IMR-90 (cell line): ENCODE data around the gene OSTF1. TPM values are rescaled to one million over a fixed set of nuclear protein-coding genes. Genes with fewer than 3 reads are reported as not detected.

Experiments used
- ATAC-seq: fragments of 200-7000 bp; cut with Tn5 transposase; 2 replicates; pipeline ENCODE4 v1.9.1; 2020; ENCODE audit warnings: low read depth, mild to moderate bottlenecking, moderate library complexity
- BruUV-seq: library from RNA; stranded (reverse); fragments of 400-500 nt; replicated peaks from 2 replicates; lab custom pipeline; 2021; lab: Mats Ljungman, UMichigan
- CTCF ChIA-PET: fragments of 300-600 bp; formaldehyde crosslinking; extraction: SDS; loops from one replicate; lab custom pipeline; 2021; ENCODE audit warnings: antibody characterized with exemption; lab: Yijun Ruan, JAX
- POLR2A ChIA-PET: fragments of 300-600 bp; sonication (Branson Sonifier 250); formaldehyde crosslinking; loops from one replicate; lab custom pipeline; 2022; ENCODE audit warnings: antibody characterized with exemption; ENCODE audit not compliant: unreplicated experiment; lab: Charles Lee
- DNase-seq: peaks from one replicate; pipeline ENCODE4 v3.0.0; 2013
- H2AFZ ChIP-seq: replicated peaks from 2 replicates; pipeline ENCODE3; 2013; ENCODE audit warnings: low read length, mild to moderate bottlenecking; ENCODE audit not compliant: poor library complexity
- H2AK5ac ChIP-seq: 2 replicates; pipeline ENCODE4 v1.6.1; 2013; ENCODE audit warnings: low read depth, low read length, inconsistent platforms
- H2AK9ac ChIP-seq: replicated peaks from 2 replicates; pipeline ENCODE3; 2013; ENCODE audit warnings: mild to moderate bottlenecking, low read depth, low read length, moderate library complexity; ENCODE audit not compliant: poor library complexity
- H2BK120ac ChIP-seq: 2 replicates; pipeline ENCODE4 v1.6.1; 2013; ENCODE audit warnings: low read depth, low read length, inconsistent platforms
- H2BK15ac ChIP-seq: 3 replicates; pipeline ENCODE4 v1.6.1; 2013; ENCODE audit warnings: low read depth, low read length, inconsistent platforms
- H2BK20ac ChIP-seq: 2 replicates; pipeline ENCODE4 v1.6.1; 2013; ENCODE audit warnings: low read depth, mild to moderate bottlenecking, inconsistent platforms, low read length, moderate library complexity
- H2BK5ac ChIP-seq: 2 replicates; pipeline ENCODE4 v1.6.1; 2013; ENCODE audit warnings: mild to moderate bottlenecking, low read depth, low read length, inconsistent platforms; ENCODE audit not compliant: poor library complexity, severe bottlenecking
- H3K14ac ChIP-seq: replicated peaks from 2 replicates; pipeline ENCODE4 v1.6.1; 2013; ENCODE audit warnings: low read depth, low read length, inconsistent platforms
- H3K18ac ChIP-seq: 2 replicates; pipeline ENCODE4 v1.6.1; 2013; ENCODE audit warnings: low read depth, low read length, control low read depth
- H3K23ac ChIP-seq: 2 replicates; pipeline ENCODE4 v1.6.1; 2013; ENCODE audit warnings: low read depth, low read length, inconsistent platforms
- H3K27ac ChIP-seq: 2 replicates; pipeline ENCODE4 v1.5.1; 2013; ENCODE audit warnings: mild to moderate bottlenecking, control low read depth, low read length; ENCODE audit not compliant: insufficient read depth
- H3K27me3 ChIP-seq: 2 replicates; pipeline ENCODE4 v1.6.1; 2013; ENCODE audit warnings: low read length; ENCODE audit not compliant: control insufficient read depth, insufficient read depth
- H3K36me3 ChIP-seq: 2 replicates; pipeline ENCODE4 v1.6.1; 2013; ENCODE audit warnings: low read length, mixed read lengths; ENCODE audit not compliant: control insufficient read depth, insufficient read depth
- H3K4ac ChIP-seq: 2 replicates; pipeline ENCODE4 v1.6.1; 2013; ENCODE audit warnings: low read depth, low read length, inconsistent platforms
- H3K4me1 ChIP-seq: 2 replicates; pipeline ENCODE4 v1.6.1; 2013; ENCODE audit warnings: low read length, mixed read lengths; ENCODE audit not compliant: control insufficient read depth, insufficient read depth
- H3K4me2 ChIP-seq: 2 replicates; pipeline ENCODE4 v1.6.1; 2013; ENCODE audit warnings: low read depth, mild to moderate bottlenecking, control low read depth, low read length, moderate library complexity
- H3K4me3 ChIP-seq: 2 replicates; pipeline ENCODE4 v1.5.1; 2013; ENCODE audit warnings: low read depth, mild to moderate bottlenecking, control low read depth, low read length, moderate library complexity; ENCODE audit not compliant: insufficient read depth
- H3K56ac ChIP-seq: 2 replicates; pipeline ENCODE4 v1.6.1; 2013; ENCODE audit warnings: low read length, inconsistent platforms; ENCODE audit not compliant: insufficient read depth; ENCODE audit errors: extremely low read depth
- H3K79me1 ChIP-seq, 2 experiments: 2 replicates each; pipeline ENCODE4 v1.6.1; 2013; ENCODE audit warnings: low read length in 2 of 2, inconsistent platforms in 1 of 2, low read depth in 1 of 2
- H3K9ac ChIP-seq: 2 replicates; pipeline ENCODE4 v1.6.1; 2013; ENCODE audit warnings: low read depth, low read length, control low read depth
- H3K9me1 ChIP-seq: 2 replicates; pipeline ENCODE4 v1.6.1; 2013; ENCODE audit warnings: low read length, inconsistent platforms; ENCODE audit not compliant: insufficient read depth
- H3K9me3 ChIP-seq: 2 replicates; pipeline ENCODE4 v1.6.1; 2013; ENCODE audit warnings: low read length; ENCODE audit not compliant: control insufficient read depth, insufficient read depth
- H4K20me1 ChIP-seq: 2 replicates; pipeline ENCODE4 v1.6.1; 2013; ENCODE audit warnings: low read length, inconsistent platforms; ENCODE audit not compliant: insufficient read depth
- H4K5ac ChIP-seq: 2 replicates; pipeline ENCODE4 v1.6.1; 2013; ENCODE audit warnings: mild to moderate bottlenecking, low read depth, low read length, control low read depth
- H4K8ac ChIP-seq, 2 experiments: 2 replicates each; pipeline ENCODE4 v1.6.1; 2013; ENCODE audit warnings: low read depth in 2 of 2, low read length in 2 of 2, control low read depth in 1 of 2, inconsistent platforms in 1 of 2
- H4K91ac ChIP-seq: 2 replicates; pipeline ENCODE4 v1.6.1; 2013; ENCODE audit warnings: low read depth, low read length, inconsistent platforms; ENCODE audit not compliant: insufficient read depth
- BHLHE40 ChIP-seq: fragments of 150-350 bp; IDR thresholded peaks from 2 replicates; pipeline ENCODE4 v1.6.1; 2016; ENCODE audit warnings: mild to moderate bottlenecking, low read depth, low read length
- CEBPB ChIP-seq: IDR thresholded peaks from 2 replicates; pipeline ENCODE4 v1.6.1; 2012; ENCODE audit warnings: low read depth, low read length, improper control_type of control experiment
- CHD1 ChIP-seq: IDR thresholded peaks from 2 replicates; pipeline ENCODE4 v1.6.1; 2012; ENCODE audit warnings: low read depth, low read length, improper control_type of control experiment
- CTCF ChIP-seq: conservative IDR thresholded peaks from 2 replicates; pipeline ENCODE4 v1.5.1; 2012; ENCODE audit warnings: mild to moderate bottlenecking, low read depth, low read length, improper control_type of control experiment
- ELK1 ChIP-seq: fragments of 150-350 bp; IDR thresholded peaks from 2 replicates; pipeline ENCODE4 v1.6.1; 2016; ENCODE audit warnings: low read depth, mild to moderate bottlenecking, low read length, moderate library complexity, borderline replicate concordance
- FOS ChIP-seq: fragments of 150-350 bp; IDR thresholded peaks from 2 replicates; pipeline ENCODE4 v1.6.1; 2016; ENCODE audit warnings: low read depth, low read length
- MAFK ChIP-seq: IDR thresholded peaks from 2 replicates; pipeline ENCODE4 v1.6.1; 2012; ENCODE audit warnings: low read depth, low read length, improper control_type of control experiment
- MAZ ChIP-seq: IDR thresholded peaks from 2 replicates; pipeline ENCODE4 v1.6.1; 2012; ENCODE audit warnings: low read depth, mild to moderate bottlenecking, low read length, improper control_type of control experiment, moderate library complexity, borderline replicate concordance
- MXI1 ChIP-seq: IDR thresholded peaks from 2 replicates; pipeline ENCODE4 v1.6.1; 2012; ENCODE audit warnings: low read depth, mild to moderate bottlenecking, low read length, moderate library complexity, borderline replicate concordance
- NFE2L2 ChIP-seq: fragments of 150-350 bp; IDR thresholded peaks from 2 replicates; pipeline ENCODE4 v1.6.1; 2016; ENCODE audit warnings: low read depth, mild to moderate bottlenecking, low read length
- POLR2A ChIP-seq: IDR thresholded peaks from 2 replicates; pipeline ENCODE4 v1.6.1; 2012; ENCODE audit warnings: mild to moderate bottlenecking, low read depth, low read length
- RAD21 ChIP-seq: IDR thresholded peaks from 2 replicates; pipeline ENCODE4 v1.6.1; 2012; ENCODE audit warnings: low read length, improper control_type of control experiment
- RCOR1 ChIP-seq: IDR thresholded peaks from 2 replicates; pipeline ENCODE4 v1.6.1; 2012; ENCODE audit warnings: mild to moderate bottlenecking, low read length, improper control_type of control experiment; ENCODE audit not compliant: insufficient replicate concordance
- RFX5 ChIP-seq: IDR thresholded peaks from 2 replicates; pipeline ENCODE4 v1.8.0; 2012; ENCODE audit warnings: low read depth, mild to moderate bottlenecking, low read length, moderate library complexity
- SMC3 ChIP-seq: fragments of 150-350 bp; IDR thresholded peaks from 2 replicates; pipeline ENCODE4 v1.6.1; 2016; ENCODE audit warnings: low read depth, mild to moderate bottlenecking, antibody characterized with exemption, low read length, moderate library complexity
- USF2 ChIP-seq: fragments of 150-350 bp; IDR thresholded peaks from 2 replicates; pipeline ENCODE4 v1.6.1; 2017; ENCODE audit warnings: mild to moderate bottlenecking, antibody characterized with exemption, low read length, low read depth
- dilution Hi-C: fragments of 300-500 bp; cut with HindIII; formaldehyde crosslinking; loops from one replicate; pipeline ENCODE4 v1.14.3; 2018; ENCODE audit warnings: low sequenced_read_pairs; ENCODE audit not compliant: unreplicated experiment
- in situ Hi-C: fragments of 300-500 bp; cut with MboI; formaldehyde crosslinking; loops from 3 replicates; pipeline ENCODE4 v1.14.3; 2019; ENCODE audit warnings: low sequenced_read_pairs, inconsistent platforms, mixed read lengths
- intact Hi-C: fragments of 100-400 bp; cut with micrococcal nuclease; formaldehyde crosslinking; loops from 2 replicates; pipeline ENCODE4 v1.10.0; 2022
- polyA plus RNA-seq, 3 experiments: library from polyadenylated mRNA; depleted of rRNA; stranded (reverse); fragments of >200 nt; gene quantifications; 2 replicates each; pipeline ENCODE4 v1.2.3, GENCODE V29; 2012; ENCODE audit warnings: low replicate concordance in 1 of 3
- total RNA-seq: library from RNA; depleted of rRNA; stranded (reverse); fragments of >200 nt; gene quantifications from 2 replicates; pipeline ENCODE4 v1.2.3, GENCODE V29; 2012

The OSTF1 gene
- total and polyA plus RNA-seq, 2 of the 4 experiments (the other 2 are of a cell fraction) = 17.1 to 41.6 TPM

- Histone ChIP-seq H2BK15ac (no peak overlapping the region), H3K79me1 (no peaks in the 10 kb centered on the region), H4K20me1 (no peaks in the 10 kb centered on the region), H3K4me1 (no peaks in the 10 kb centered on the region), H4K5ac (no peak overlapping the region), H3K23ac (no peak overlapping the region), H3K4ac (no peak overlapping the region), H2AK5ac (no peak overlapping the region), H2BK5ac (no peak overlapping the region), H3K9me1 (0 out of 2 replicates have a peak, but pooled peaks cover 2% of the 10 kb centered on the region), H3K27me3 (no peaks in the 10 kb centered on the region), H4K8ac (no peak overlapping the region), H3K56ac (no peak overlapping the region), H4K91ac (no peak overlapping the region), H3K4me2 (no peak overlapping the region), H3K27ac (no peak overlapping the region), H3K14ac (no peak overlapping the region), H2BK120ac (no peak overlapping the region), H3K9me3 (no peaks in the 10 kb centered on the region), H3K18ac (no peak overlapping the region), H2AFZ (no peak overlapping the region), H3K4me3 (no peak overlapping the region), H2BK20ac (no peak overlapping the region), H3K9ac (no peak overlapping the region), H3K36me3 (no peaks in the 10 kb centered on the region), H2AK9ac (no peak overlapping the region)
- dilution Hi-C loops (no loop called here), intact Hi-C loops (no loop called here), in situ Hi-C loops (no loop called here)
- TF ChIP-seq CEBPB = no peak
- no peak for TF ChIP-seq MAFK
- no peak for TF ChIP-seq CTCF
- no peak for TF ChIP-seq NFE2L2
- no peak for TF ChIP-seq RFX5
- no peak for TF ChIP-seq USF2
- TF ChIP-seq BHLHE40 = no peak
- TF ChIP-seq FOS = no peak
- TF ChIP-seq RCOR1 = no peak
- no peak for TF ChIP-seq SMC3
- no peak for TF ChIP-seq CHD1
- no peak for TF ChIP-seq ELK1
- TF ChIP-seq RAD21 = no peak
- TF ChIP-seq MXI1 = no peak
- TF ChIP-seq POLR2A = no peak
- no peak for TF ChIP-seq MAZ
- ChIA-PET POLR2A (no interaction called here), CTCF (interaction anchor here (0.5 to 0.6 kb wide), 2 partner anchors 19 to 722 kb away, joined by 3 to 5 read pairs; no protein-coding TSS in a partner anchor)
- DNase-seq (no peak), ATAC-seq (0 out of 2 replicates have a peak, but pooled peaks have one; percentile 24)
- BruUV-seq = no TSS peak
Observed at GRCh38 chr9:75176037-75176436, 87.7 kb downstream of the OSTF1 start.
